ENCODE measurements around the gene RFXAP. TPM values are rescaled to one million over a fixed set of nuclear protein-coding genes. Genes with fewer than 3 reads are reported as not detected.

The RFXAP gene
- total and polyA plus RNA-seq, 9 of the 15 experiments (the other 6 are each of a cell fraction or from before 2014, with no cell fraction given), result 2.1 to 9.7 (median 2.9) TPM

DNA sequence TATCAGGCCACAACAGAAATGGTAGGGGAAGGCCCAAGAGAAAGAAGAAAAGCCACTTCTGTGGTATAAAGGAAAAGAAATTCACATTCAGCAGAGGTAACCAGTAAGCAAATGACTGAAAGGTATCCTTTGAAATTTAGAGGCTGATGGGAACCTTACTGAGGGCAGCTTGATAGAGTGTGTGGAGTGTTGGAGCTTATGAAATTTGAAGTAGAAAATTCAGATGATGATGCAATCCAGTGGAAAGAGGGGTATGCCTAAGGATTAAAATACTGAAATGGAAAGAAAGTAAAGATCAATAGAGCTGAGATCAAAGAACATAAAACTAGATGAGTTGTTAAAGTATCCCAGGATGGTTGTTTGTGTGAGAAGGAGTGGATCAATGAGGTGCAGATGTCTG lies 42.8 kb upstream of the RFXAP start:
- no peaks in the 10 kb centered on the region for H3K9me1 ChIP-seq (ENCODE audit: control insufficient read depth, insufficient read depth, low read length)
- H3K4me3 ChIP-seq, result no peak overlapping the region
- H3K9me3 ChIP-seq (replicated peaks; ENCODE audit: control insufficient read depth, insufficient read depth, low read depth, low read length), result no peaks in the 10 kb centered on the region
- peaks cover 0 to 6% of the 10 kb centered on the region in 2 experiments; a peak in 2 of 5 replicates for H3K27me3 ChIP-seq (ENCODE audit: control insufficient read depth in 2 of 2, insufficient read depth in 2 of 2, low read length in 2 of 2)
- in situ Hi-C loops (cut with MboI) (no loop called here), intact Hi-C loops (cut with micrococcal nuclease) (no loop called here)
- no TSS peak for BruUV-seq (replicated peaks)
- no peak for ATAC-seq
- no peak overlapping the region for H2AFZ ChIP-seq (ENCODE audit: low read depth, low read length)
- H3K4me2 ChIP-seq (ENCODE audit: insufficient read depth, low read length), result no peak overlapping the region
- H3K36me3 ChIP-seq (ENCODE audit: control insufficient read depth, insufficient read depth, low read length), result no peaks in the 10 kb centered on the region
- H3K27ac ChIP-seq (ENCODE audit: extremely low read depth, low read depth, low read length), result no peak overlapping the region
- no peak for FAIRE-seq
- H3K4me1 ChIP-seq (replicated peaks in 1 of 2; ENCODE audit: control insufficient read depth in 2 of 2, insufficient read depth in 2 of 2, low read length in 2 of 2), result no peaks in the 10 kb centered on the region
- ChIA-PET CTCF (ENCODE audit: low intra/inter-chr PET ratio) (no interaction called here), POLR2A (no interaction called here)
- no peak for DNase-seq (ENCODE audit: extremely low read depth in 1 of 4, low spot score in 3 of 4)
- no peaks in the 10 kb centered on the region for H4K20me1 ChIP-seq (replicated peaks; ENCODE audit: control insufficient read depth, insufficient read depth, low read length)
- H3K9ac ChIP-seq (ENCODE audit: insufficient read depth in 1 of 2, low read depth in 2 of 2, low read length in 2 of 2), result no peak overlapping the region
- H3K79me2 ChIP-seq (ENCODE audit: control insufficient read depth, insufficient read depth, low read length), result no peaks in the 10 kb centered on the region
- TF ChIP-seq ZNF707 (CRISPR knock-in tag; conservative IDR thresholded peaks at IDR 0.05) (no peak), ZSCAN32 (CRISPR knock-in tag; IDR thresholded peaks at IDR 0.05) (no peak), CTCFL (IDR thresholded peaks at IDR 0.05; ENCODE audit: borderline replicate concordance, insufficient read depth, low read depth, low read length, poor library complexity, severe bottlenecking) (no peak), TRIM24 (IDR thresholded peaks at IDR 0.05) (peak; percentile 49 to 66; a peak in 2 of 4 replicates), CEBPG (CRISPR knock-in tag; IDR thresholded peaks at IDR 0.05) (no peak), CEBPG (tag; conservative IDR thresholded peaks at IDR 0.05 in 1 of 2, IDR thresholded peaks at IDR 0.05 in 1 of 2) (peak; percentile 13 to 30; a peak in 1 of 4 replicates), MED1 (CRISPR knock-in tag; IDR thresholded peaks at IDR 0.05; ENCODE audit: borderline replicate concordance) (no peak), REST (IDR thresholded peaks at IDR 0.05; ENCODE audit: borderline replicate concordance) (no peak), REST (CRISPR knock-in tag; IDR thresholded peaks at IDR 0.05; ENCODE audit: low read depth) (no peak), CEBPB (tag; IDR thresholded peaks at IDR 0.05) (peak; percentile 29; the same call in 1 of the 2 replicates)
- TF ChIP-seq, protein P1, sequence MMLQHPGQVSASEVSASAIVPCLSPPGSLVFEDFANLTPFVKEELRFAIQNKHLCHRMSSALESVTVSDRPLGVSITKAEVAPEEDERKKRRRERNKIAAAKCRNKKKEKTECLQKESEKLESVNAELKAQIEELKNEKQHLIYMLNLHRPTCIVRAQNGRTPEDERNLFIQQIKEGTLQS (IDR thresholded peaks at IDR 0.05), result peak; percentile 62; the same call in 1 of the 2 replicates
- TF ChIP-seq, protein P1 (CRISPR knock-in tag; conservative IDR thresholded peaks at IDR 0.05), result no peak
